Placental epithelial cell (primary cell): ENCODE data around the gene MINPP1. TPM values are rescaled to one million over a fixed set of nuclear protein-coding genes. Genes with fewer than 3 reads are reported as not detected.

Experiments
- total RNA-seq: library from RNA; depleted of rRNA; stranded (reverse); fragments of >200 nt; gene quantifications from 2 replicates; pipeline ENCODE4 v1.2.3, GENCODE V29; 2012

Gene MINPP1
- 18.8 and 23.6 TPM in 2 replicates for total RNA-seq

DNA sequence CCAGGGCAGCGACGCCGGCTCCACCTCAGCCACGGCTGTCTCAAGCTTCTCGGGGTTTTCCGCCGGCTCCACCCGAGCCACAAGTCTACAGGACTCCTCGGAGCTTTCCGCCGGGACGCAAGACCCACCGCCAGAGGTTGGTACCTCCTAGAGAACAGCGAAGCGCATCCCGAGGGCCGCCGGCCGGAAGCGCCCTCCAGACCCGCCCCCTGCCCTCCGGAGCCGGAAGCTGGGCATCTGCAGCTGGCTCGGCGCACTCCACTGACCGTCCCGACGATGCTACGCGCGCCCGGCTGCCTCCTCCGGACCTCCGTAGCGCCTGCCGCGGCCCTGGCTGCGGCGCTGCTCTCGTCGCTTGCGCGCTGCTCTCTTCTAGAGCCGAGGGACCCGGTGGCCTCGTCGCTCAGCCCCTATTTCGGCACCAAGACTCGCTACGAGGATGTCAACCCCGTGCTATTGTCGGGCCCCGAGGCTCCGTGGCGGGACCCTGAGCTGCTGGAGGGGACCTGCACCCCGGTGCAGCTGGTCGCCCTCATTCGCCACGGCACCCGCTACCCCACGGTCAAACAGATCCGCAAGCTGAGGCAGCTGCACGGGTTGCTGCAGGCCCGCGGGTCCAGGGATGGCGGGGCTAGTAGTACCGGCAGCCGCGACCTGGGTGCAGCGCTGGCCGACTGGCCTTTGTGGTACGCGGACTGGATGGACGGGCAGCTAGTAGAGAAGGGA is at the start of gene MINPP1:
MINPP1 (plus strand) TSS at position 254 of the 726 bp plus-strand sequence; CDS start at position 277, 23 bp downstream.

Other genes with a start within 250 kb of the MINPP1 start
- gene NUTM2D, start 147.1 kb upstream of the MINPP1 start, total RNA-seq, result 5.1 and 6.3 TPM in 2 replicates
- 8.5 and 12.2 TPM in 2 replicates for gene PAPSS2, start 155.0 kb downstream of the MINPP1 start, total RNA-seq